GM18505 (cell line): ENCODE measurements around the gene RUNX3.

ENCODE experiments used
- ATAC-seq: cut with Tn5 transposase; IDR thresholded peaks from one replicate; pipeline ENCODE4 v1.9.1; 2021; ENCODE audit not compliant: unreplicated experiment
- POLR2A ChIP-seq: IDR thresholded peaks from 4 replicates; pipeline ENCODE4 v1.6.1; 2011; ENCODE audit warnings: borderline replicate concordance; ENCODE audit not compliant: insufficient read depth, insufficient read length; ENCODE audit errors: extremely low read depth

The RUNX3 gene

GRCh38 chr1:24926563-24927249 is 3.4 kb downstream of the RUNX3 start:
- no peak for TF ChIP-seq POLR2A
- ATAC-seq, result no peak

DNA sequence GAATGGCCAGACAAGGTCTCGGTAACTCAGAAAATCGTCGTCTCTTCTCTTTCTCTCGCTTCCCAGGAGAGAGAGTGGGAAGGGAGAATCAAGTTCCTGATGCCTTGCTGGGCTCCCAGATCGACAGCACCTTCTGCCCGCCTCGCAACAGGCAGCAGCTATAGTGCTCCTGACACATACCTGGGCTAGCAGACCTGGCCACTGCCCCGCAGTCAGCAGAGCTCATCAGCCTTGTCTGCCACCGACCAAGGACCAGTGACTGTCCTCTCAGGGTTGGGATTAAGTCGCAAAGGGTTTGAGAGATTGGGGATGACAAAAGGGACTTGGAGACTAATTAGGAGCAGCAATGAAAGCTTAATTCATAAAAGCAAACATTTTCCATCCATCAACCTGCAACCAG is 4.1 kb downstream of the RUNX3 start:
- ATAC-seq, result no peak
- TF ChIP-seq POLR2A, result peak; percentile 17

DNA sequence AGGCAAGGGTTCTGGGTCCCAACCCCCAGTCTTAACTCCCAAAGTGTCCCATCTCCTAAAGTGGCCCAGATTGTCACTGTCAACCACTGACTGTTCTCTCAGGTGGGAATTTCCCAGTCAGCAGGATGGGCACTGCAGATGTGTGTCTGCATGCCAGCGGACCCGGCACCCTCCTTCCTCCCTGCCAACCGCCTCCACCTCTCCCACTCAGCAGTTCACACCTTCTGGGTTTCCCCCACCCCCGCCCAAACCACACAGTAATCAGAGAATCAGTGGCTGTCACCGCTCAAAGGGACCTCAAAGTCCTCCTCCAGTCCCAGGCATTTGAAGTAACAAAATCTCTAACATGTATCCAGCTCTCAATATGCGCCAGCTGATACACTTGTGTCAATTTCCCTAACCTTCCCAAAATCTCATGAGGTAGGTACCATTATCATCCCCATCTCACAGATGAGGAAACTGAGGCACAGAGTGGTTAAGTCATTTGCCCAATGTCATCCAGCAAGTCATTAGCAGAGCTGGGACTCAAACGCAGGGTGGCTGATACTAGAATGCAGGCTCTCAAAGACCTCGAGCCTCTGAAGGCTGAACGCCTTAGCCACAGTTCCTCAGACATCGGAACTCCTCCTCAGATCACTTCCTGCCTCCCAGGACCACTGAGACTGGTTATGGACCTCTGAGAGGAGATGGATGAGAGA is 4.8 kb downstream of the RUNX3 start:
- no peak for ATAC-seq
- TF ChIP-seq POLR2A, result peak; percentile 61

GRCh38 chr1:24923485-24924113 is 6.5 kb downstream of the RUNX3 start:
- no peak for ATAC-seq

DNA sequence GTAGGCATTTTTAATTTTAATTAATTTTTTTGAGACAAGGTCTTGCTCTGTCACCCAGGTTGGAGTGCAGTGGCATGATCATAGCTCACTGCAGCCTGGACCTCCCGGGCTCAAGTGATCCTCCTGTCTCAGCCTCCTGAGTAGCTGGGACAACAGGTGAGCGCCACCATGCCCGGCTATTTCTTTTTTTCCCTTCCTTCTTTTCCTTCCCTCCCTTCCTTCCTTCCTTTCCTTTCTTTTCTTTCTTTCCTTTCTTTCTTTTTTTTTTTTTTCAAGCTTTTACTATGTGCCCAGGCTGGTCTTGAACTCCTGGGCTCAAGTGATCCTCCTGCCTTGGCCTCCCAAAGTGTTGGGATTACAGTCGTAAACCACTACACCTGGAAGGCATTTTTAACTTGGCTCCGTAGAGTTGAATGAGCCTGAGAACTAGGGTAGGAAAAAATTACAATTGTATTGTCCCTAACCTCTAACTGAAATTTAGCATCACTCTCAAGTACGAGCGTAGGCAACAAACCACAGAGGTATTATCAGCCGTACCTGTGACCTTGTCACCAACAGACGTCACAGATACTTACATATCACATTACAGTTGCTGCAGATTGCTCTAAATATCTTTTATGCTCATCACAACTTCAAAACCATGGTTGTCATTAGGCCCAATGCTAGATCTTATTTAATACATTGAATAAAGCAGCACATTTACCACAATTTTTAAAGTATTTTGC is 8.0 kb downstream of the RUNX3 start:
- no peak for ATAC-seq
- no peak for TF ChIP-seq POLR2A

More at GRCh38 chr1:24923485-24924113, 6.5 kb downstream of the RUNX3 start:
- peak; percentile 19 for TF ChIP-seq POLR2A

GRCh38 chr1:24921412-24921811 is 8.7 kb downstream of the RUNX3 start:
- ATAC-seq, result no peak
- TF ChIP-seq POLR2A, result peak; percentile 30

DNA sequence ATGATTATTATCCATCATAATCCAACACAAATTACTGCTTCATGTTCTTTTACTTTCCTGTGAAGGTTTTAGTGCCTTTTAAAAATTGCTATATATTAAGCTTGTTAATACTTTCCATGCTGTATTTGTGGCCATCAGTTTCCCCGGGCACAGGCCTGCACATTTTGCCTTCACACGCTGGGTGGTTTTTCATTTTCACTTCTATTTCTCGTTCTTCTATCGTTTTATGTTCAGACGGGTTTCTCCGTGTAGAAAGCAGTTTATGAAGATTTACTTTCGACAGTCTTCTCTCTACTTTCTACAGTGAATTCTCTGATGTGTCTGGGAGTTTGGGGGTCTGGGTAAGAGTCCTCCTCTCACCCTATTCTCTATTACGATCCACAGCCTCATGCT is 9.5 kb downstream of the RUNX3 start:
- no peak for TF ChIP-seq POLR2A

GRCh38 chr1:24919791-24920532 is 10.1 kb downstream of the RUNX3 start:
- TF ChIP-seq POLR2A, result no peak
- ATAC-seq, result no peak

More for the DNA sequence above, 9.5 kb downstream of the RUNX3 start:
- ATAC-seq, result no peak

GRCh38 chr1:24918995-24919605 is 11.0 kb downstream of the RUNX3 start:
- TF ChIP-seq POLR2A, result peak; percentile 49
- ATAC-seq, result no peak

- no peak for ATAC-seq
- TF ChIP-seq POLR2A, result no peak
Observed at GRCh38 chr1:24918370-24918769, 11.7 kb downstream of the RUNX3 start.

- TF ChIP-seq POLR2A, result peak; percentile 36
- no peak for ATAC-seq
Observed at GRCh38 chr1:24917327-24918074, 12.6 kb downstream of the RUNX3 start.
